Ishikawa (cell line): ENCODE data around the gene GAL3ST1.

Source experiments
- CEBPB ChIP-seq: IDR thresholded peaks from 2 replicates; pipeline ENCODE4 v1.6.1; 2012
- CREB1 ChIP-seq: IDR thresholded peaks from 2 replicates; pipeline ENCODE4 v1.6.1; 2012; ENCODE audit warnings: low read depth
- EGR1 ChIP-seq: IDR thresholded peaks from 2 replicates; pipeline ENCODE4 v1.6.1; 2012
- EP300 ChIP-seq: IDR thresholded peaks from 2 replicates; pipeline ENCODE4 v1.6.1; 2012; ENCODE audit warnings: borderline replicate concordance
- FOXM1 ChIP-seq: IDR thresholded peaks from 2 replicates; pipeline ENCODE4 v1.6.1; 2012; ENCODE audit warnings: low read depth, borderline replicate concordance
- MAX ChIP-seq: IDR thresholded peaks from 2 replicates; pipeline ENCODE4 v1.6.1; 2012
- NFIC ChIP-seq: IDR thresholded peaks from 2 replicates; pipeline ENCODE4 v1.6.1; 2012
- RAD21 ChIP-seq: IDR thresholded peaks from 2 replicates; pipeline ENCODE4 v1.6.1; 2012; ENCODE audit warnings: low read depth
- REST ChIP-seq: IDR thresholded peaks from 2 replicates; pipeline ENCODE4 v1.6.1; 2012; ENCODE audit warnings: low read depth, mild to moderate bottlenecking
- TAF1 ChIP-seq: IDR thresholded peaks from 2 replicates; pipeline ENCODE4 v1.6.1; 2012; ENCODE audit warnings: low read depth, mild to moderate bottlenecking
- TCF12 ChIP-seq: IDR thresholded peaks from 2 replicates; pipeline ENCODE4 v1.6.1; 2012; ENCODE audit warnings: low read depth
- TEAD4 ChIP-seq: IDR thresholded peaks from 2 replicates; pipeline ENCODE4 v1.6.1; 2012
- YY1 ChIP-seq: IDR thresholded peaks from 2 replicates; pipeline ENCODE4 v1.6.1; 2012; ENCODE audit warnings: low read depth
- ZBTB7A ChIP-seq: IDR thresholded peaks from 2 replicates; pipeline ENCODE4 v1.6.1; 2012; ENCODE audit warnings: low read depth
- TF ChIP-seq, protein P1 (sequence below): IDR thresholded peaks from 2 replicates; pipeline ENCODE4 v1.6.1; 2012

Gene GAL3ST1

GRCh38 chr22:30580896-30581295 is 6.4 kb upstream of the GAL3ST1 start:
- TF ChIP-seq TCF12: no peak
- TF ChIP-seq FOXM1: no peak
- no peak for TF ChIP-seq YY1

DNA sequence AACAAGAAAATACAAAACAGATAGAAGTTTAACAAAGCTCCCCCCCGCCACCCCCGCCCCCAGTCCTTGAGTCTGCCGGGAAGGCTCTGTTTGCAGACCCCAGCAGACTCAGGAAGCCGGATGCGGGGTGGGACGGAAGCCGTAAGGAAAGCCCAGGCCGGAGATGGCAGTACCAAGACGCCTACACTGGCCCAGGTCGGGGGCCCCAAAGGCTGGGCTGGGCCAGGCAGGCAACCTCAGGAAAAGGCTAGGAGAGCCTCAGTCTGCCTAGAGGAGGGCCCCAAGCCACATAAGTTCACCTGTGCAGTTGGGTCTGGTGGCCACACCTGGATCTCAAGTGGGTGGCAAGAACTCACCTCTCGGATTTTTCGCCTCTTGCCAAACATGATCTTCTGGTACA is 4.0 kb upstream of the GAL3ST1 start:
- no peak for TF ChIP-seq RAD21
- no peak for TF ChIP-seq CEBPB
- TF ChIP-seq, protein P1, sequence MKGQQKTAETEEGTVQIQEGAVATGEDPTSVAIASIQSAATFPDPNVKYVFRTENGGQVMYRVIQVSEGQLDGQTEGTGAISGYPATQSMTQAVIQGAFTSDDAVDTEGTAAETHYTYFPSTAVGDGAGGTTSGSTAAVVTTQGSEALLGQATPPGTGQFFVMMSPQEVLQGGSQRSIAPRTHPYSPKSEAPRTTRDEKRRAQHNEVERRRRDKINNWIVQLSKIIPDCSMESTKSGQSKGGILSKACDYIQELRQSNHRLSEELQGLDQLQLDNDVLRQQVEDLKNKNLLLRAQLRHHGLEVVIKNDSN: no peak
- no peak for TF ChIP-seq TEAD4
- no peak for TF ChIP-seq CREB1
- TF ChIP-seq MAX: no peak
- TF ChIP-seq REST: no peak
- no peak for TF ChIP-seq YY1
- TF ChIP-seq NFIC: no peak
- TF ChIP-seq EP300: no peak
- no peak for TF ChIP-seq ZBTB7A
- no peak for TF ChIP-seq EGR1
- TF ChIP-seq TCF12: no peak
- no peak for TF ChIP-seq TAF1
- TF ChIP-seq FOXM1: no peak

DNA sequence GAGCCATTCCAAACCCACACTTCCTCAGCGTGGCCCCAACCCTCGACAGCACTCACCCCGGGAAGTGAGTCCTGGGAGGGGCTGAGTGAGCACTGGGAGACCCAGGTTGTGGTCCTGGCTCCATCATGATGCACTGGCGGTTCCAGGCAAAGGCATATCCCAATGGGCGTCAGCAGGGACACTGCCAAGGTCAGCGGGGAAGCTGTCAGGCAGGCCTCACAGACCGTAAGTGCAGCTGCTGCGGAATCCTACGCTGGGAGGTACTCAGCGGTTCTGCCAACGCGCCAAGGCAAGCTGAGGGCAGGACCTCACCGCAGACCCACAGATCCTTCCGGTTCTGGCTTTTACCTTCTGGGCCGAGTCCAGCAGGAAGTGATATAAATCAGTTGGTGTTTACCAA is 1.4 kb upstream of the GAL3ST1 start:
- TF ChIP-seq FOXM1 (no peak), RAD21 (no peak), TEAD4 (no peak), CREB1 (no peak)

DNA sequence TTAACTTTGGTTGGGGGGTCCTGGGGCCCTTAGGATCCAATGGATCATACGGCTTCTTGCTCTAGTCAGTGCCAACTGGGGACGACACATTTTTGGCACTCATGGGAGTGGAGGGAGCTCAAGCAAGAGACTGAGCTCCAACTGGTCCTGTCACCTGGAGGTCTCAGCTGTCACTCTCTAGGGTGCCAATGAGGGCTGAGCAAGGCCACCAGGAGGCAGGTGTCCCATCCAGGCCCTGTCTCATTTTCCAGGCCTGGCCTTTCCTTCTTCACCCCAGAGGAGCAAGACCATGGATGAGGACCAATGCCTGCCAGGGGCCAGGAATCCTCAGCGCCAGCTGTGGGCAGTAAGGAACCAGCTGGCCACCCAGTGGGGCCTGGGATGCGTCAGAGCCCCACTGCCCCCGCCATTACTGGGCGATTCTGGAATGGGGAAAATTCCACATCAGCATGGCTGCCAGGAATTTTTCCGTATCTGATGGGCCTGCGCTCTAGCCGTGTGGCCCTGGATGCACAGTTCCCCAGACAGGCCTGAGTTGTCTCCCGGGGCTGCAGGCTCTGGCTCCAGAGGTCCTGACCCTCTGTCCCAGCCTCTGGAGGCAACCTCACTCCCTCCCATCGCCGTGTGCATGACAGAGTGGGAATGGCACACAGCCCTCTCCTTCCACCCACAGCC is 669 bp upstream of the GAL3ST1 start:
- TF ChIP-seq, protein P1: no peak
- TF ChIP-seq CREB1 (no peak), FOXM1 (no peak), MAX (no peak), ZBTB7A (no peak), TEAD4 (no peak), TAF1 (no peak), REST (no peak), CEBPB (no peak), EGR1 (no peak), EP300 (no peak), TCF12 (no peak), YY1 (no peak), RAD21 (no peak), NFIC (no peak)

GRCh38 chr22:30573594-30574094 is 821 bp downstream of the GAL3ST1 start:
- TF ChIP-seq EGR1: no peak
- TF ChIP-seq MAX: 0 out of 2 replicates have a peak, but pooled peaks have one; percentile 50

- TF ChIP-seq NFIC (no peak), CREB1 (no peak), YY1 (no peak), REST (no peak), EGR1 (no peak), FOXM1 (no peak), CEBPB (no peak), EP300 (no peak), TEAD4 (no peak), TCF12 (no peak), MAX (no peak), TAF1 (no peak), RAD21 (no peak), ZBTB7A (no peak)
- TF ChIP-seq, protein P1: no peak
These were observed 1.4 kb downstream of the GAL3ST1 start for GRCh38 chr22:30572840-30573593.
